GM21576 (cell line): ENCODE data around the gene CPED1.
"Not testable (repeated sequence)": the region's sequence is repeated elsewhere in the genome, so short reads cannot be mapped to it uniquely, and the experiment has no call there.

ENCODE experiments used
- ATAC-seq: cut with Tn5 transposase; IDR thresholded peaks from one replicate; pipeline ENCODE4 v1.9.1; 2021; ENCODE audit warnings: mild to moderate bottlenecking, moderate library complexity; ENCODE audit not compliant: unreplicated experiment

The CPED1 gene

GRCh38 chr7:121219026-121219425 is 230.5 kb downstream of the CPED1 start:
- no peak for ATAC-seq

- not testable (repeated sequence) for ATAC-seq
Observed at GRCh38 chr7:121221108-121221507, 232.6 kb downstream of the CPED1 start.

- ATAC-seq: no peak
Observed at GRCh38 chr7:121228779-121229178, 240.3 kb downstream of the CPED1 start.

GRCh38 chr7:121235201-121235600 is 246.7 kb downstream of the CPED1 start:
- no peak for ATAC-seq

GRCh38 chr7:121237601-121238000 is 249.1 kb downstream of the CPED1 start:
- ATAC-seq: no peak

GRCh38 chr7:121244120-121244870 is 255.8 kb downstream of the CPED1 start:
- ATAC-seq: no peak

GRCh38 chr7:121251367-121251766 is 262.9 kb downstream of the CPED1 start:
- not testable (repeated sequence) for ATAC-seq

- not testable (repeated sequence) for ATAC-seq
Observed at GRCh38 chr7:121252523-121253235, 264.2 kb downstream of the CPED1 start.

- no peak for ATAC-seq
Observed at GRCh38 chr7:121259826-121260225, 271.3 kb downstream of the CPED1 start.

- no peak for ATAC-seq
Observed at GRCh38 chr7:121261207-121261884, 272.8 kb downstream of the CPED1 start.

GRCh38 chr7:121262221-121262620 is 273.7 kb downstream of the CPED1 start:
- ATAC-seq: no peak

GRCh38 chr7:121262969-121263368 is 274.5 kb downstream of the CPED1 start:
- ATAC-seq: no peak

GRCh38 chr7:121266307-121266894 is 277.9 kb downstream of the CPED1 start:
- ATAC-seq: no peak

- ATAC-seq: no peak
Observed at GRCh38 chr7:121267612-121268011, 279.1 kb downstream of the CPED1 start.

- ATAC-seq: no peak
Observed at GRCh38 chr7:121269798-121270197, 281.3 kb downstream of the CPED1 start.

- no peak for ATAC-seq
Observed at GRCh38 chr7:121271098-121271497, 282.6 kb downstream of the CPED1 start.

- ATAC-seq: no peak
Observed at GRCh38 chr7:121271916-121272315, 283.4 kb downstream of the CPED1 start.

- no peak for ATAC-seq
Observed at GRCh38 chr7:121272676-121273075, 284.2 kb downstream of the CPED1 start.

GRCh38 chr7:121273467-121274167 is 285.1 kb downstream of the CPED1 start:
- peak; percentile 38 for ATAC-seq

GRCh38 chr7:121274467-121274866 is 286.0 kb downstream of the CPED1 start:
- ATAC-seq: no peak

GRCh38 chr7:121275204-121275603 is 286.7 kb downstream of the CPED1 start:
- no peak for ATAC-seq
